Brain microvascular endothelial cell (primary cell): Measurements from ENCODE around the gene NME5.

ENCODE experiments used
- DNase-seq: peaks from one replicate; pipeline ENCODE4 v3.0.0-alpha.2; 2020
- H3K27ac ChIP-seq: fragments of 250-450 bp; sonication (Bioruptor Pico); 2 replicates; pipeline ENCODE4 v1.5.1; 2020; ENCODE audit warnings: mild to moderate bottlenecking, moderate library complexity
- H3K27me3 ChIP-seq: fragments of 250-450 bp; sonication (Bioruptor Pico); replicated peaks from 2 replicates; pipeline ENCODE4 v1.5.1; 2020; ENCODE audit warnings: mild to moderate bottlenecking
- H3K36me3 ChIP-seq: fragments of 250-450 bp; sonication (Bioruptor Pico); replicated peaks from 2 replicates; pipeline ENCODE4 v1.5.1; 2020; ENCODE audit warnings: mild to moderate bottlenecking
- H3K4me3 ChIP-seq: 2 replicates; pipeline ENCODE4 v1.5.1; 2011; ENCODE audit warnings: low read depth, mild to moderate bottlenecking, control low read depth, low read length, moderate library complexity
- in situ Hi-C: cut with HindIII; loops from 2 replicates; pipeline ENCODE4 v1.10.0; 2017; ENCODE audit warnings: low sequenced_read_pairs, low pct_ligation_motif_present
- TF ChIP-seq, protein P1 (sequence below): IDR thresholded peaks from 2 replicates; pipeline ENCODE4 v1.5.1; 2011; ENCODE audit warnings: low read depth, mild to moderate bottlenecking, moderate library complexity, low read length, control low read depth, inconsistent platforms; ENCODE audit errors: missing control alignments

The NME5 gene

DNA sequence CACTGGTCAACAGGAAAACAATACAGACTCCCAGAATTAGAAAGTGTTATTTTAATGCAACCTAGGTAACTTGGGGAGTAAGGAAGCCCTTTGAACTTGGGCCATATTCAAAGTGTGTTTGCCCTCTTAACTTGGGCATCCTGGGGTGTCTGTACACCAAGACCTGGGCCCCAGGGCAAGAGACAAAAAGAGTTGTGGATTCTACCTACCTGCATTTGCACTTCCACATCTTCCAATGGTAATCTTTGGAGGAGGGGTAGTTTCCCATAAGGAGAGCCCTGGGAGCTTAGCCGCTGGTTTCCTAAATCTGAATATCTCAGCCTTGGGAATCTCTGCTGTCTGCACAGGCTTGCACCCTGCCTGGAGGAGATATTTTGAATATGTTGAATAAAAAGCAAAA lies 46.9 kb downstream of the NME5 start:
- in situ Hi-C loops = no loop called here
- no peak overlapping the region for H3K27ac ChIP-seq
- DNase-seq = no peak
- H3K36me3 ChIP-seq = no peaks in the 10 kb centered on the region
- TF ChIP-seq, protein P1, sequence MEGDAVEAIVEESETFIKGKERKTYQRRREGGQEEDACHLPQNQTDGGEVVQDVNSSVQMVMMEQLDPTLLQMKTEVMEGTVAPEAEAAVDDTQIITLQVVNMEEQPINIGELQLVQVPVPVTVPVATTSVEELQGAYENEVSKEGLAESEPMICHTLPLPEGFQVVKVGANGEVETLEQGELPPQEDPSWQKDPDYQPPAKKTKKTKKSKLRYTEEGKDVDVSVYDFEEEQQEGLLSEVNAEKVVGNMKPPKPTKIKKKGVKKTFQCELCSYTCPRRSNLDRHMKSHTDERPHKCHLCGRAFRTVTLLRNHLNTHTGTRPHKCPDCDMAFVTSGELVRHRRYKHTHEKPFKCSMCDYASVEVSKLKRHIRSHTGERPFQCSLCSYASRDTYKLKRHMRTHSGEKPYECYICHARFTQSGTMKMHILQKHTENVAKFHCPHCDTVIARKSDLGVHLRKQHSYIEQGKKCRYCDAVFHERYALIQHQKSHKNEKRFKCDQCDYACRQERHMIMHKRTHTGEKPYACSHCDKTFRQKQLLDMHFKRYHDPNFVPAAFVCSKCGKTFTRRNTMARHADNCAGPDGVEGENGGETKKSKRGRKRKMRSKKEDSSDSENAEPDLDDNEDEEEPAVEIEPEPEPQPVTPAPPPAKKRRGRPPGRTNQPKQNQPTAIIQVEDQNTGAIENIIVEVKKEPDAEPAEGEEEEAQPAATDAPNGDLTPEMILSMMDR = no peak
- H3K4me3 ChIP-seq = no peak overlapping the region
- peaks cover 2% of the 10 kb centered on the region for H3K27me3 ChIP-seq

DNA sequence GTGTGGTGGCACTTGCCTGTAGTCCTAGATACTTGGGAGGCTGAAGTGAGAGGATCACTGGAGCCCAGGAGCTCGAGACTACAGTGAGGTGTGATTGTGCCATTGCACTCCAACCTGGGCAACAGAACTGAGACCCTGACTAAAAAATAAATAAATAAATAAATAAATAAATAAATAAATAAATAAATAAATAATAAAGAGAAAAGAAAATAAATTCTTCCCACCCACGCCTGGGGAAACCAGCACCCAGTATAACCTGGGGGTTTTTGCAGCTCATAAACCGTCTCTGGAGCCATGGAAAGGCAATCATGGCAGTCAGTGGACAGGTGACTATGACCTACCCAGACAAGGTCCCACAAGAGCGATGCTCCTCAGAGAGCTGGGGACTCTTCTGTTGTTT lies 47.5 kb downstream of the NME5 start:
- in situ Hi-C loops = no loop called here
- no peak overlapping the region for H3K4me3 ChIP-seq
- DNase-seq = no peak
- H3K27me3 ChIP-seq = peaks cover 2% of the 10 kb centered on the region
- no peaks in the 10 kb centered on the region for H3K36me3 ChIP-seq
- TF ChIP-seq, protein P1 = no peak
- no peak overlapping the region for H3K27ac ChIP-seq

DNA sequence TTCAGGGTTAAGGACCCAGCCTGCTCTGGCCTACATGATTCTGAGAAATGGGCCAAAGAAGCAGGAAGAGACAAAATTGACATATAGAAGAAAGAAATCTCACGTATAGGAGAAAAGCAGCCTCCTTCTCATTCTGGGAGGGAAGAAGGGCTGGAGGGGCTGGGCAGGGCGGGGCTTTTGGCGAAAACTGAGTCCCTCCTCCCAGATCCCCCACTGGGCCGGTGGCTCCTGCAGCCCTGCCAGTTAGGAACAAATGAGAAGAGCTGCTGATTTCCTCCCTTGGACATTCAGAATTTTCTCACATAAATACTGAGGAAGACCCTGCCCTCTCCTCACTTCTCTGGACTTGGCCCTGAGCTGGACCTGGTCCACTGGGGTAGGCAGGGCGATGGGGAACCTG lies 55.5 kb downstream of the NME5 start, which contains the start of gene WNT8A:
WNT8A (plus strand) TSS at position 332 of the 400 bp plus-strand sequence. CDS start 95 bp downstream, outside the sequence.
- TF ChIP-seq, protein P1 = no peak
- no peak within 1 kb of the TSS for H3K27ac ChIP-seq
- no peak within 1 kb of the TSS for H3K4me3 ChIP-seq
- H3K36me3 ChIP-seq = no peaks in the 10 kb centered on the region
- in situ Hi-C loops = no loop called here
- no peak for DNase-seq
- H3K27me3 ChIP-seq = no peaks in the 10 kb centered on the region

DNA sequence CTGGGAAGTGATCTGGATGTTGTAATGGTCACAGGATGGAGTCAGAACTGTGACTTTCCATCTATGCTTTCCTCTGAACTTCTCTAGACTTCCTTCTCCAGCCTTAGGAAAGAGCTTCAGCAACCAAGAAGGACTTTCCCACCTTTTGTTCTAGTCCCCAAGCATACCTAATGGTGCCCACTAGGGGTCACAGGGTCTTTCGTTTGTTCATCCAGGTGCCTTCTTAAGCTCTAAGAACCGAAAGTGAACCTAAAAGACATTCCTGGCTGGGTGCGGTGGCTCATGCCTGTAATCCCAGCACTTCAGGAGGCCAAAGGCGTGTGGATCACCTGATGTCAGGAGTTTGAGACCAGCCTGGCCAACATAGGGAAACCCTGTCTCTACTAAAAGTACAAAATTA lies 57.2 kb downstream of the NME5 start:
- TF ChIP-seq, protein P1 = no peak
- Histone ChIP-seq H3K4me3 (no peak overlapping the region), H3K27me3 (no peaks in the 10 kb centered on the region), H3K36me3 (no peaks in the 10 kb centered on the region), H3K27ac (no peak overlapping the region)
- in situ Hi-C loops = no loop called here
- DNase-seq = no peak

DNA sequence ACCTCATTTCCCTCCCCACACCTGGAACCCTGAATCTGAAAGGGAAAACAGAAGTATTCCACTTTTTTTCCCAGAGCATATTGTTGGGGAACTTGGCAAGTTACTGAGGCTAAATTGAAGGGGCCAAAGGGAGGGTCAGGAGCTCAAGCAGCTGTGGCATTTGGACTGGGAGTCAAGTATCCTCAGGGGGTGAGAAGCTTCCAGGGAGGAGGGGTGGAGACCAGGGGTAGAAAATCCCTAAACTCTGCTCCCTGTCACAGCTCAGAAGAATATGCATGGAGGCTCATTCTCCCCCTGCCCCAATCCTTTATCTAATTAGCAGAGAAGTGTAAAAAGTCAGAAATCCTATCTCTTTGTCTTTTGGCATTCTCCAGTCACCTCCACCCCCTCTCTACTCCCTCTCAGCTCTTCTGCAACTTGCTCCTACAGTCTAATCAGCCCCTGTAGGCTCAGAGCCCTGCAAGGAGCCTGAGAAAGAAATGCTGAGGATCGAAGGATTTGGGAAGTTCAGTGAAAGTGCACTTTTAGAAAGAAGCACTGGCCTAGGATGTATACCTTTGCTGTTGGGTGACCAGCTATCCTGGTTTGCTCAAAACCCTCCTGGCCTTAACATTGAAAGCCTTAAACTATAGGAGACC lies 61.1 kb downstream of the NME5 start:
- Histone ChIP-seq H3K27me3 (no peaks in the 10 kb centered on the region), H3K27ac (no peak overlapping the region), H3K36me3 (no peaks in the 10 kb centered on the region), H3K4me3 (no peak overlapping the region)
- in situ Hi-C loops = no loop called here
- TF ChIP-seq, protein P1 = no peak
- DNase-seq = no peak
